Measurements from ENCODE around the gene MMP14. TPM values are rescaled to one million over a fixed set of nuclear protein-coding genes. Genes with fewer than 3 reads are reported as not detected.
"Not testable (repeated sequence)": the region's sequence is repeated elsewhere in the genome, so short reads cannot be mapped to it uniquely, and the experiment has no call there.

The MMP14 gene
- total and polyA plus RNA-seq, 11 donors, result 14.0 to 90.6 (median 24.8) TPM

DNA sequence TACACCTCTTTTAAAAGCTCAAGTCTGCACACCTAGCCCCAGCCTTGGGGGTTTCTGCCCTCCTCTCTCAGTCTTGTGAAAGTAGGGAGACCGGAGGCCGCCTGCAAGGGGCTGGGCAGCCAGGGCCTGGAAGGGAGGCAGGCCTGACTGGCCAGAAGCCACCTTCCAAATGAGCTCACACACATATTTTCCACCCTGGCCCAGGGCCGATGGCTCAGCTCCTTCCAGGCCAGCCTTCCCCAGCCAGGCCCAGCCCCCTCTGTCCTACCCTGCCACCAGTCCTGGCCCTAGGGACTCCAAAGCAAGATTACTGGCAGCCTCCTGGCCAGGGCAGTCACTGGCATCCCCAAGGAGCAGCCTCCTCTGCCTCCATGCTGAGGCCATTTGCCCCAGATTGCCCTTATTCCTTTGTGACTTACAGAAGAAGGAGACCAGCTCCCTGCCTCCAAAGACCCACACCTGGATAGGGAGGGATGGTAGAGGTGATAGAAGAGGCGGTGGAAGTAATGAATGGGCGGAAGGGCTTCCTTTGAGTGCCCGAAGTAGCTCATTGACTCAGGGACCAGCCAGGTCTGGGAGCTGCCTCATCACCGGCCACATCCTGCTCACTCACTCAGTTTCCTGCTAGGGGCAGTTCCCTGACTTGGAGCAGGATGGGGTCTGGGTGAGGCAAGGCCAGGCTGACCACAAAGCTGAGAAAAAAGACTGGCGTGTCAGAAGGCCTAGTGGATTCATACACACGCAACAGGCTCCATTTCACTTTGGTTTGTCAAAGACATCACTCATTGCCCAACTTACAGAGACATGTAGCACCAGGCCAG lies 14.8 kb downstream of the MMP14 start:
- peak; percentile 84 to 91 (median 90) for ATAC-seq
- H3K36me3 ChIP-seq, result peaks cover 0 to 10% (median 3%) of the 10 kb centered on the region in 9 donors
- TF ChIP-seq, protein P1, sequence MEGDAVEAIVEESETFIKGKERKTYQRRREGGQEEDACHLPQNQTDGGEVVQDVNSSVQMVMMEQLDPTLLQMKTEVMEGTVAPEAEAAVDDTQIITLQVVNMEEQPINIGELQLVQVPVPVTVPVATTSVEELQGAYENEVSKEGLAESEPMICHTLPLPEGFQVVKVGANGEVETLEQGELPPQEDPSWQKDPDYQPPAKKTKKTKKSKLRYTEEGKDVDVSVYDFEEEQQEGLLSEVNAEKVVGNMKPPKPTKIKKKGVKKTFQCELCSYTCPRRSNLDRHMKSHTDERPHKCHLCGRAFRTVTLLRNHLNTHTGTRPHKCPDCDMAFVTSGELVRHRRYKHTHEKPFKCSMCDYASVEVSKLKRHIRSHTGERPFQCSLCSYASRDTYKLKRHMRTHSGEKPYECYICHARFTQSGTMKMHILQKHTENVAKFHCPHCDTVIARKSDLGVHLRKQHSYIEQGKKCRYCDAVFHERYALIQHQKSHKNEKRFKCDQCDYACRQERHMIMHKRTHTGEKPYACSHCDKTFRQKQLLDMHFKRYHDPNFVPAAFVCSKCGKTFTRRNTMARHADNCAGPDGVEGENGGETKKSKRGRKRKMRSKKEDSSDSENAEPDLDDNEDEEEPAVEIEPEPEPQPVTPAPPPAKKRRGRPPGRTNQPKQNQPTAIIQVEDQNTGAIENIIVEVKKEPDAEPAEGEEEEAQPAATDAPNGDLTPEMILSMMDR (IDR thresholded peaks at IDR 0.05), result no peak
- TF ChIP-seq POLR2A (IDR thresholded peaks at IDR 0.05), result no peak
- peaks cover 3 to 69% (median 60%) of the 10 kb centered on the region in 12 donors for H3K4me1 ChIP-seq
- H3K27ac ChIP-seq, result peak overlapping the region; percentile 20 to 91 (median 84)
- peak overlapping the region in 1 of 12 donors; percentile 20 for H3K4me3 ChIP-seq
- DNase-seq, result peak; percentile 90 to 96 (median 91)
- intact Hi-C loops (cut with DNase I), result loop anchor here (2.0 to 10.0 kb wide), 12 partner anchors 22 to 466 kb away; partner anchors contain the start of gene MRPL52 (in 1 of the 10)
- no peaks in the 10 kb centered on the region for H3K9me3 ChIP-seq
- WGBS, 4 donors, result 37 to 53% (median 45%) methylated on average over 7 to 9 of the region's 9 CpGs
- no peaks in the 10 kb centered on the region for H3K27me3 ChIP-seq

DNA sequence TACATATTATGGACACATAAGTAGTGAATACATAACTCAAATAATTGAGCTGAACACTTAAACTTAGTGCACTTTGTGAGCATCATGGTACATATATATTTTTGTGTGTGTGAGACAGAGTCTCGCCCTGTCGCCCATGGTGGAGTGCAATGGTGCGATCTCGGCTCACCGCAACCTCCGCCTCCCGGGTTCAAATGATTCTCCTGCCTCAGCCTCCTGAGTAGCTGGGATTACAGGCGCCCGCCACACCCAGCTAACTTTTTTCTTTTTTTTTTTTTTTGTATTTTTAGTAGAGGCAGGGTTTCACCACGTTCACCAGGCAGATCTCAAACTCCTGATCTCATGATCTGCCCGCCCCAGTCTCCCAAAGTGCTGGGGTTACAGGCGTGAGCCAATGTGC lies 15.8 kb downstream of the MMP14 start:
- Histone ChIP-seq H3K27ac (peak overlapping the region in 4 of 12 donors; percentile 83 to 91 (median 84)), H3K4me1 (peaks cover 3 to 60% (median 53%) of the 10 kb centered on the region in 12 donors)
- H3K9me3 ChIP-seq, ATAC-seq, H3K27me3 ChIP-seq, H3K36me3 ChIP-seq, H3K4me3 ChIP-seq, DNase-seq: not testable (repeated sequence)
- WGBS, 4 donors, result 83 to 86% (median 85%) methylated on average over 10 to 12 of the region's 12 CpGs
- intact Hi-C loops (cut with DNase I), result loop anchor here (2.0 to 10.0 kb wide), 14 partner anchors 15 to 467 kb away; partner anchors contain the start of gene MMP14 (in 2 of the 10)

DNA sequence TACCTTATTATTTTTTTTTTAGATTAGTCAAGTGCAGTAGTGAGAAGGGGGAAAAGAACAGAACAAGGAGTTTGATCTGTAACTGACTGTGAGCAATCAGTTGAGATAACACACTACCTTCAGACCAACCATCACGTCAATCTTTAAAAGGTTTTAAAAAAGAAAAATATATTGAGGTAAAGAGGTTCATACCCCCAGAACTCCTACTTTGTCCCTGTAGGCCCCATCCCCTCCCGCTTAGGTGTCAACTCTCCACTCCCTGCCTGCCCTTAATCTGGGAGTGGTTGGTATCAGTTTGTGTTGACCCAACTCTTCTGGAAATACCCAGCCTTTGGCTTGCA lies 16.2 kb downstream of the MMP14 start:
- H3K4me1 ChIP-seq, result peaks cover 3 to 56% (median 50%) of the 10 kb centered on the region in 12 donors
- no peaks in the 10 kb centered on the region for H3K36me3 ChIP-seq
- DNase-seq, result no peak
- H3K9me3 ChIP-seq, result peaks cover 0 to 6% (median 0%) of the 10 kb centered on the region in 12 donors
- 80 to 92% (median 83%) methylated on average over 2 of the region's 2 CpGs for WGBS, 4 donors
- ATAC-seq, result no peak
- intact Hi-C loops (cut with DNase I), result loop anchor here (2.0 to 10.0 kb wide), 14 partner anchors 16 to 468 kb away; partner anchors contain the start of gene MMP14 (in 2 of the 10)
- peak overlapping the region in 1 of 12 donors; percentile 68 for H3K27ac ChIP-seq
- H3K4me3 ChIP-seq, result no peak overlapping the region
- no peaks in the 10 kb centered on the region for H3K27me3 ChIP-seq
- TF ChIP-seq POLR2A (IDR thresholded peaks at IDR 0.05), result no peak
- TF ChIP-seq, protein P1 (IDR thresholded peaks at IDR 0.05), result no peak

DNA sequence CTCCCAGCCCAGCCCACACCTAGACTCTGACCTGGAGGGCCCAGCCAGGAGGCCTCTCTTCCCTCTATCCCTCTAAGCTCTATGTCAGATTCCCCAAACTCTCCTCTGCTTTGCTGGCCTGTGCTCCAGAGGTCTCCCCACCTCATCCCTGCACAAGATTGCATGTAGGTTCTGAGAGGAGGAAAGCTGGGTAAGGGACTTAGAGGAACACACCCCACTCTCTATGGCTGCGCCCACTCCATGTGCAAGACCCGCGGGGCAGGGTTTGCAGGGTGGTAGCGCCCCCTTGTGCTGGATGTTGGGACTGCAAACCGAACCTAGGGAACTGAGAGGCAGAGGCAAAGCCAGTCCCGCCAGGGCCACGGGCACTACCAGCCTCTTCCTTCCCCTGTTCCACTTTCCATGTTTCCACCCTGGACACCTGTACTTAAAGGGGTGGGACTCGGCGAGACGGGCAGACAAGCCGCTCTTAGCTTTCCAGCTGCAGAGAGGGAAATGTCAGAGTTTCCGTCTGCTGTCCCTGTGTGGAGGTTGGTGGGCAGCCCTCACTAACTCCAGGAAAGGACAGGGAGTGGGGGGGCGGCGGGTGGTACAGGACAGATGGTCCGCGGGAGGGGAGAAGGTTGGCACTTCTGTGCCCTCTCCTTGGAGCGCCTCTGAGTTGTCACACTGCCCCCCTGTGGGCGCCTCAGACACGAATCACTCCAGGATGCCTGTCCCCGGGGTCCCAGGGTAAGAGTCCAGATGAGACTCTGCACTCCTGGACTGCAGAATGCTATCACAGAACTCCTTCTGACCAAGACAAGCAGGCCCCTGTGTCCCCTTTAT lies 16.8 kb downstream of the MMP14 start:
- peaks cover 0 to 6% (median 0%) of the 10 kb centered on the region in 12 donors for H3K9me3 ChIP-seq
- intact Hi-C loops (cut with DNase I), result loop anchor here (1.0 to 10.0 kb wide), 18 partner anchors 16 to 468 kb away; partner anchors contain the start of gene MMP14 (in 3 of the 10)
- 1 to 3% (median 2%) methylated on average over 18 to 20 of the region's 20 CpGs for WGBS, 4 donors
- peaks cover 3 to 51% (median 44%) of the 10 kb centered on the region in 12 donors for H3K4me1 ChIP-seq
- H3K27ac ChIP-seq, result peak overlapping the region in 7 of 12 donors; percentile 27 to 68 (median 40)
- H3K36me3 ChIP-seq, result no peaks in the 10 kb centered on the region
- TF ChIP-seq, protein P1 (IDR thresholded peaks at IDR 0.05), result peak; percentile 74 to 97 (median 90)
- TF ChIP-seq POLR2A (IDR thresholded peaks at IDR 0.05), result no peak
- DNase-seq (peak; percentile 84 to 95 (median 87)), ATAC-seq (peak; percentile 51 to 70 (median 66))
- peak overlapping the region in 11 of 12 donors; percentile 13 to 69 (median 54) for H3K4me3 ChIP-seq
- no peaks in the 10 kb centered on the region for H3K27me3 ChIP-seq

DNA sequence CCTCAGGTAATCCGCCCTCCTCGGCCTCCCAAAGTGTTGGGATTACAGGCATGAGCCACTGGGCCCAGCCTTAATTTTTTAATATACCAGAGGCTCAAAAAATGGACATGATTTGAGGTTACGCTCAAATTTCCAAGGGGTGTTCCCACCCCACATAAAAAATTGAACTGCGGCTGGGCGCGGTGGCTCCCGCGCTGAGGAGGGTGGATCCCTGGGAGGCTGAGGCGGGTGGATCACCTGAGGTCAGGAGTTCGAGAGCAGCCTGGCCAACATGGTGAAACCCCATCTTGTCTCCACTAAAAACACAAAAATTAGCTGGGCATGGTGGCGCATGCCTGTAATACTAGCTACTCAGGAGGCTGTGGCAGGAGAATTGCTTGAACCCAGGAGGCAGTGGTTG lies 17.9 kb downstream of the MMP14 start:
- WGBS, 4 donors, result 94 to 97% (median 97%) methylated on average over 11 of the region's 11 CpGs
- H3K4me3 ChIP-seq, DNase-seq, H3K27ac ChIP-seq, H3K9me3 ChIP-seq, ATAC-seq, H3K36me3 ChIP-seq, H3K27me3 ChIP-seq: not testable (repeated sequence)
- intact Hi-C loops (cut with DNase I), result loop anchor here (5.0 to 10.0 kb wide), 11 partner anchors 79 to 469 kb away; no protein-coding TSS in a partner anchor
- peaks cover 3 to 40% (median 33%) of the 10 kb centered on the region in 12 donors for H3K4me1 ChIP-seq

All from heart left ventricle (tissue), 16 donors.